Measurements from ENCODE around the gene COX11.

DNA sequence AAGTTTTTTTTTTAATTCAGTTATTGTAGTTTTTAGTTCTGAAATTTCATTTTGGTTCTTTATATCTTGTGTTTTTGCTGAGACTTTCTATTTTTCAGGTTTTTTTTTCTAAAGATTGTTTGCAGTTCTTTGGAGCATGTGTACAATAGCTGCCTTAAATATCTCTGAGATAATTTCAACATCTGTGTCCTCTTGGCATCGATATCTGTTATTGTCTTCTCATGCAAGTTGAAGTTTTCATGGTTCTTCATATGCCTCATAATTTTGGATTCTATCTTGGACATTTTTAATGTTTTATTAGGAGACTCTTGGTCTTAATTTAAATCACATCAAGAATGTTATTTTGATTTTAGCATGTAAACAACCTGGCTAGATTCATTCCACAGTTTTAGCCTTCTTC is 22.8 kb downstream of the COX11 start:
- TF ChIP-seq, protein P1, sequence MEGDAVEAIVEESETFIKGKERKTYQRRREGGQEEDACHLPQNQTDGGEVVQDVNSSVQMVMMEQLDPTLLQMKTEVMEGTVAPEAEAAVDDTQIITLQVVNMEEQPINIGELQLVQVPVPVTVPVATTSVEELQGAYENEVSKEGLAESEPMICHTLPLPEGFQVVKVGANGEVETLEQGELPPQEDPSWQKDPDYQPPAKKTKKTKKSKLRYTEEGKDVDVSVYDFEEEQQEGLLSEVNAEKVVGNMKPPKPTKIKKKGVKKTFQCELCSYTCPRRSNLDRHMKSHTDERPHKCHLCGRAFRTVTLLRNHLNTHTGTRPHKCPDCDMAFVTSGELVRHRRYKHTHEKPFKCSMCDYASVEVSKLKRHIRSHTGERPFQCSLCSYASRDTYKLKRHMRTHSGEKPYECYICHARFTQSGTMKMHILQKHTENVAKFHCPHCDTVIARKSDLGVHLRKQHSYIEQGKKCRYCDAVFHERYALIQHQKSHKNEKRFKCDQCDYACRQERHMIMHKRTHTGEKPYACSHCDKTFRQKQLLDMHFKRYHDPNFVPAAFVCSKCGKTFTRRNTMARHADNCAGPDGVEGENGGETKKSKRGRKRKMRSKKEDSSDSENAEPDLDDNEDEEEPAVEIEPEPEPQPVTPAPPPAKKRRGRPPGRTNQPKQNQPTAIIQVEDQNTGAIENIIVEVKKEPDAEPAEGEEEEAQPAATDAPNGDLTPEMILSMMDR (conservative IDR thresholded peaks at IDR 0.05; ENCODE audit: low read length): no peak
- TF ChIP-seq EZH2phosphoT487 (IDR thresholded peaks at IDR 0.05; ENCODE audit: borderline replicate concordance, low read depth, low read length): no peak

Data from OCI-LY7 (cell line).